HAP-1 (cell line): Measurements from ENCODE around the gene NTRK3.

Source experiments
- DNase-seq, 2 experiments: peaks; one replicate each; pipeline ENCODE4 v3.0.0-alpha.2; 2016 to 2020; ENCODE audit warnings: low spot score in 2 of 2
- H3K27me3 ChIP-seq: fragments of 250-450 bp; sonication (Bioruptor Pico); 2 replicates; pipeline ENCODE4 v1.5.1; 2020; ENCODE audit warnings: low read depth, mild to moderate bottlenecking, moderate library complexity
- H3K36me3 ChIP-seq: fragments of 250-450 bp; sonication (Bioruptor Pico); replicated peaks from 2 replicates; pipeline ENCODE4 v1.5.1; 2020; ENCODE audit warnings: mild to moderate bottlenecking
- H3K4me1 ChIP-seq: fragments of 250-450 bp; sonication (Bioruptor Pico); 2 replicates; pipeline ENCODE4 v1.5.1; 2020; ENCODE audit warnings: mild to moderate bottlenecking
- H3K4me3 ChIP-seq: fragments of 250-450 bp; sonication (Bioruptor Pico); 2 replicates; pipeline ENCODE4 v1.5.1; 2020; ENCODE audit warnings: mild to moderate bottlenecking, moderate library complexity
- H3K9me3 ChIP-seq: fragments of 250-450 bp; sonication (Bioruptor Pico); 2 replicates; pipeline ENCODE4 v1.5.1; 2020; ENCODE audit warnings: mild to moderate bottlenecking, moderate library complexity
- in situ Hi-C: fragments of 300-500 bp; cut with MboI; formaldehyde crosslinking; loops from 3 replicates; pipeline ENCODE4 v1.14.3; 2020; ENCODE audit warnings: low sequenced_read_pairs, inconsistent platforms, mixed read lengths

The NTRK3 gene

DNA sequence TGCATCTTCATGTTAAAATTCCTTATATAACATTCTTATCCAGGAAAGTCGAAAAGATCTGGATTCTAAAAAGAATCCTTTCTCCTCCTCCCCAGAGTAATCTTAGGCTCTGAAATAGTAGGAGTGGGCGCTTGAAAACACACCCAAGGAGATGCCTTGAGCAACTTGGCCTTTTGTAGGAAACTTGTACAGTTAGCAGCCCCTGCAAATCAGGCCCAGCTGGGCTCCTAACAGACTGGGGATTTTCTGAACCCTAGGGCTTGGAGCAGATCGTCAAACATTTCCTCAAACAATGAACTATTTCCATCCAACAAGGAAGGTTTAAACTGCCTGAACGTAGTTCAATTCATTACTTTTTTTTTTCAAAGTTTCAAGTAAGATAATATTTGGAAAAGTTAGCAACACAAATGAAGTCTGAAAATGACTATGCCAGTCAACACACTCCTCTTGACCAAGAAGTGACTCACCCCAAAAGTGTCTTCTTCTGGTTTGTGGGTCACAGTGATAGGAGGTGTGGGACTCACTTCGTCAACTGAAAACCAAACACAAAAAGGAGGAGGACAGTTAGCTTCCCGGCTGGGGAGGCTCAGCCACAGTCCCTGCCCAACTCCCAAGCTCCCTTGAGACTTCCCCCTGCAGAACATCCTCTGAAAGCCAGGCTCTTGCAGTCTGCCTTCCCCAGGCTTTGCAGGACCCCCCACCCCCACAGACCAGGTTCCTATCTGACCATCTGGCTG is 129.7 kb downstream of the NTRK3 start:
- in situ Hi-C loops: no loop called here
- H3K4me1 ChIP-seq: no peaks in the 10 kb centered on the region
- H3K4me3 ChIP-seq: no peak overlapping the region

DNA sequence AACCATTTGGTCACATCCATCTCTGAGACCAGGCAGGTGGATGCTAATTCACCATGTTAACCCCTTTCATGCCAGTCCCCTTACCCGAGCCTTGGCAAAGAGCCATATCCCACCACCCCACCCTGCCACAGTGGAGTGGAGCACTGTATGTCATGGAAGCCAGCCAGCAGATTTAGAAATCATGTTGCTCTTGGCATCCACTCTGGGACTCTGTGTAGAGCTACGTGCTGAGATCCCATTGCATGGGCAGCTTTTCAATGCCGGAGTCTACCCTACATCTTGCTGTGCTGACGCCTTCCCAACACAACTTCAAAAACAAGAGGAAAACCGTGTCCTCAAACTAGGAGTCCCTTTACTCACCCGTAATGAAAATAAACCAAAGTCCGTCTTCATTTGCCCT is 131.0 kb downstream of the NTRK3 start:
- H3K27me3 ChIP-seq: no peaks in the 10 kb centered on the region
- no peaks in the 10 kb centered on the region for H3K4me1 ChIP-seq
- no peak for DNase-seq
- H3K36me3 ChIP-seq: no peaks in the 10 kb centered on the region
- no peaks in the 10 kb centered on the region; the same call in 1 of the 2 replicates for H3K9me3 ChIP-seq
- no peak overlapping the region for H3K4me3 ChIP-seq
- in situ Hi-C loops: no loop called here

More for the DNA sequence above, 129.7 kb downstream of the NTRK3 start:
- H3K27me3 ChIP-seq: no peaks in the 10 kb centered on the region
- no peaks in the 10 kb centered on the region for H3K36me3 ChIP-seq
- H3K9me3 ChIP-seq: no peaks in the 10 kb centered on the region; the same call in 1 of the 2 replicates
- DNase-seq: no peak

DNA sequence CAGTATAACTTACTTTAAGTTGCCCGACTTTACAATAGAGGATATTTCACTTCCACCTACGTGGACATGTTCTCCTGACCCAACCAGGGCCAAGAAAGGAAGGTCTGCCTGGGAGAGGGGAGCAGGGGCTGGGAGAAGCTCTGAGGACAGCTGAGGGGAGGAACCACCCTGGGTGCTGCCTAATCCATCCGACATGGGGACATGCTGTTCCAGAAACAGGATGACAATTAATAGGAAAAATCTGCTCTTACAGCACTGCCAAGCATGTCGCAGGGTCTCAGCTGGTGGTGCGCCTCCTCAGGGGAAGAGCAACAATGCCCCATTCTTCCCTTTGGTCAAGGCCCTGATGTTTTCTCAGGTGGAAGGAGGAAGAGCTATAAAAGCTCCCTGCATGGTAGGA is 132.3 kb downstream of the NTRK3 start:
- Histone ChIP-seq H3K9me3 (no peaks in the 10 kb centered on the region; the same call in 1 of the 2 replicates), H3K27me3 (no peaks in the 10 kb centered on the region), H3K36me3 (no peaks in the 10 kb centered on the region), H3K4me3 (no peak overlapping the region), H3K4me1 (no peaks in the 10 kb centered on the region)
- DNase-seq: no peak
- in situ Hi-C loops: no loop called here

DNA sequence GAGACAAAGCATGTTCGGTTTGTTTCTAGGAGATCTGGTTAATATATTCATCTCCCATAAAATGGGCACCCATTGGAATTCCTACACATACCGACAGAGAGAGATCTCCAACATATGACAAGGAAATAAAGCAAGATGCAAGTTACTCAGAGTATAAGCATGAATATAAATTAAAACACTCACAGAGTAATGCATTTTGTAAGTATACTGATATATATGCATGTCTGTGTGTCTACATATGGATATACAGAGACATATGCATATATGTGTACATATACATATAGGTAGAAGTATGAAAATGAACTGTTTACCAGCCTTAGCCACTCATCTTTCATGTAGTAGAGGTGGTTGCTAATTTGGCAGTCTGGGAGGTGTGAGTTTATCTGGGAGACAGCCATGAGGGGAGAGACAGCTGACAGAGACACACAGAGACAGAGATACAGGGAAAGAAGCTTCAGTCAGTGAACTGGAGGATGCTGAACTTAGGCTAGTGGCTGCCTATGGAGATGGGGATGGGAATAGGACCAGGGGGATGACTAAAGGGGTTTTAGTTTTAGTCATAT is 134.5 kb downstream of the NTRK3 start:
- H3K4me1 ChIP-seq: no peaks in the 10 kb centered on the region
- H3K36me3 ChIP-seq: no peaks in the 10 kb centered on the region
- H3K4me3 ChIP-seq: no peak overlapping the region
- no peak for DNase-seq
- no peaks in the 10 kb centered on the region for H3K27me3 ChIP-seq
- in situ Hi-C loops: no loop called here
- H3K9me3 ChIP-seq: no peaks in the 10 kb centered on the region; the same call in 1 of the 2 replicates

DNA sequence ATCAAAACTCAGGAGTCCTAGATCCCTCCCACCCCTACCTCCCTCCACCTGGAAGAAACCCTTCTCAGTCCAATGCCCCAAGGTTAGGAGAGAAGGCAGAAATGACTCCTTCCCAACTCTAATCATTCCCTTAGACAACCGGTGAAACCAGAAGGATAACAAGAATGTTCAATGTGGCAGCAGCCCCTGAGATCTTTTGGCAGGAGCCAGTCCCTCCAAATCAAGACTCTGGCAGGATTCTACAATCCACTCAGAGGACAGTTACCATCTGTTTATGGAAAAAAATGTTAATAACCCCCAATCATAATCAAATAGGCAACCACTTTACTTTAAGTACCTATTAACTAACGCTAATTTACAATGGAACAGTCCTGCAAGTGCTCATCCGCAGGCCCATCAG is 136.5 kb downstream of the NTRK3 start:
- no peak overlapping the region for H3K4me3 ChIP-seq

DNA sequence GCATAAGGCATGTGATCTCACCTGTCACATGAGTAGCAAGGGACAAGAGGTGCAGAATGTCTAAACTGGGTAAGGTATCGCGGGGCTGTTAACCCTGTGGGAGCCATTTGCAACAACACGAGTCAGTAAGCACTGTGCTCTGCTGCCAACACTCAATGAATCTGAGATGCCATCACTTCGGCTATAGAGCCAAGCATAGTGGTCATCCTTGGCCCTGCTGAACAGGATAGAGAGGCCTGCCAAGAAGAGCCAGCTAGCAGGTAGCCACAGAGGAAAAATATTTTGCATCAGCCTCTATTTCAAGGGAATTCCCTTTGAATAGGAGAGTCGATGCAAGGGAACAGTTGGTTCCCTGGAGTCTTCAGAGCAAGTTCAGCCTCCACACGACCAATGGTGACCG is 137.8 kb downstream of the NTRK3 start:
- Histone ChIP-seq H3K4me3 (no peak overlapping the region), H3K36me3 (no peaks in the 10 kb centered on the region), H3K4me1 (no peaks in the 10 kb centered on the region), H3K9me3 (peaks cover 3% of the 10 kb centered on the region), H3K27me3 (no peaks in the 10 kb centered on the region)
- in situ Hi-C loops: no loop called here
- DNase-seq: no peak

More for the DNA sequence above, 136.5 kb downstream of the NTRK3 start:
- no peaks in the 10 kb centered on the region for H3K36me3 ChIP-seq
- H3K9me3 ChIP-seq: peaks cover 3% of the 10 kb centered on the region
- no peaks in the 10 kb centered on the region for H3K27me3 ChIP-seq
- H3K4me1 ChIP-seq: no peaks in the 10 kb centered on the region
- DNase-seq: no peak
- in situ Hi-C loops: no loop called here

DNA sequence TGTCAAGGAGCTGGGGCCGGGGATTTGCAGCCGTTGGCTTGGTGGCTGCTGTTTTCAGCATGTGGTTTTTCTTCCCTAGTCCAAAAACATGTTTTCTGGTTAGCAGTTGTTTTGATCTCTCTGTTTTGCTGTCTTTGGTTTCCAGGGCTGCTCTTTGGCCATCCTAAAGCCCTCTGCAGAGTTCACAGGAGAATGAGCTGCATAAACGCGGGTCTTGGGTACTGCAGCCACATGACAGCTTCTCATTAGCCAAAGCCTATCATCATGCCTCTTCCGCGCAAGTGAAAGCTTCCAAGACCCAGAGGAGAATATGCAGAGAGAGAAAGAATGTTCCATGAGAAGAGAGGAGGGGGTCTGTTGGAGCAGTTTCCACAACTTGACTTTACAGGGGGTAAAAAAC is 138.5 kb downstream of the NTRK3 start:
- Histone ChIP-seq H3K4me3 (no peak overlapping the region), H3K9me3 (peaks cover 3% of the 10 kb centered on the region), H3K27me3 (no peaks in the 10 kb centered on the region), H3K4me1 (no peaks in the 10 kb centered on the region), H3K36me3 (no peaks in the 10 kb centered on the region)
- DNase-seq: no peak
- in situ Hi-C loops: no loop called here

DNA sequence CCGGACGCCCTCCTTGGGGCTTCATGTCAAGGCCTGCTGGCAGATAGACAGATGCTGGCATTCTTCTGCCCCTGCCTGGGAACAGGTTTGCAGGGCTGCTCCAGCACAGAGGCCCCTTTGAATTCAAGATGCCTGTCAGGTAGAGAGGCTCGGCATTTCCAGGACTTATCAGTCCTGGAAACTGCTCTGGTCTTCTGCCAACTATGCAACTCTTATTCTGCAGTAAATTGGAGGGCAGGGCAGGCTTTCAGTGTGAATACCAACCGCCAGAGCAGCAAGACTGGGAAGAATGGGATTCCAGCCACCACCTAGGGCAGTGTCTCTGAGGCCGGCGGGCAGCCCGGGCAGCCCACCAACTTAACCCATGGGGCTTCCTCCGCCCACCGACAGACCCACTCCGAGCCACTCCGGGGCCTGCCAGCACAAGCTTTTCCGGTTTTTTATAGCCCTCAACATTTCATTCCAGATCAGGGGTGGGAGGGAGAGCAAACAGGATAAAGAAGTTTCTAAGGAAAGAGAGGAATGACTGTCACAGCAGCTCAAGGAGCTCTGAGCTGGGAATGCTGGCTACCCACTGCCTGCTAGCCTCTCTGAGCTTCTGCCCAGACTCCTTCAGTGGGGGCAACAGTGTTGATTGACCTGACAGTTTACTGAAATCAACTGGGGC is 140.9 kb downstream of the NTRK3 start:
- Histone ChIP-seq H3K36me3 (no peaks in the 10 kb centered on the region), H3K9me3 (peaks cover 3% of the 10 kb centered on the region; the same call in 1 of the 2 replicates), H3K4me3 (no peak overlapping the region), H3K4me1 (no peaks in the 10 kb centered on the region), H3K27me3 (no peaks in the 10 kb centered on the region)
- in situ Hi-C loops: no loop called here
- DNase-seq: no peak

DNA sequence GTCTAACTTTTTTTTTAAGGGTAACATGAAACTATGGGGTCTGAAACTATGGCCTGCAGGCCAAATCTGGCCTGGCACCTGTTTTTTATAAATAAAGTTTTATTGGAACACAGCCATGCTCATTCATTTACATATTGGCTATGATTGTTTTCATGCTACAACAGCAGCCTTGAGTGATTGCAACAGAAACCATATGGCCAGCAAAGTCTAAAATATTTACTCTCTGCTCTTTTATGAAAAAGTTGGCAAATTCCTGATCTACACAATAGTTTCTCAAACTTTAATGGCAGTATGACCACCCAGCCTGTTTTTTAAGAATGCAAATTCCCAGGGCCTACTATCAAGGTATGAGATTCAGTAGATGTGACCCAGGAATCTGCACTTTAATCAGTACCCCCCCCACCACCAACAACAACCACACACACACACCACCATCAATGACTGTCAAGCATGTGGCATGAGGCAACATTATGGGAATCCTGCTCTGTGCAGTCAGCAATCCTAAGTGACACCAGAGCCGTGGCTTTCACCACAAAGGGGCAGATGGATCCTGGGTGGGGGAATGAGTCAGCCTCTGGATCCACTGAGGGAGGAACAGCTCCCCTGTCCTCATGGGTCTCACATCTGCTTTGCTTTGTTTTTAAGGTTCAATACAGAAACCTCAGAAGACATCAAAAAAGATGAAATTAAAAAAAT is 142.8 kb downstream of the NTRK3 start:
- Histone ChIP-seq H3K9me3 (peaks cover 3% of the 10 kb centered on the region; the same call in 1 of the 2 replicates), H3K36me3 (no peaks in the 10 kb centered on the region), H3K4me3 (no peak overlapping the region), H3K4me1 (no peaks in the 10 kb centered on the region), H3K27me3 (no peaks in the 10 kb centered on the region)
- in situ Hi-C loops: no loop called here
- no peak for DNase-seq

DNA sequence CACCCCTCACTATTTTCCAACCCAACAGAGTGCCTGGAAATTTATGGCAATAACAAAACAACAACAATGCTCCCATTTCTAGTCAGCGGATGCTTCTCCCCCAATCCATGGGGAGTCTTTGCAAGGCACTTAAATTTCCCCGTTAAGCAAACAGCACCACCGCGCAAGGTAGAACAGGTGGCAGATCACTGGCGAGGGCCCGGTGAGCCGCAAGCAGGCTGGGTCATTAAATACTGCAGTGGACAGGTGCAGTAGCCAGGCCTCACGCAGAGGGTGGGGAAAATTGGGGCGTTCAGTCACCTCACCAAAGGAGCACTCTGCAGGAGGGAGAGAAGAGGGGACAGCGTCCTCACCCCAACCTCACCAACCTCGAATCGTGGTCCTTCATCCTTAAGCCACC is 147.5 kb downstream of the NTRK3 start:
- Histone ChIP-seq H3K4me3 (no peak overlapping the region), H3K36me3 (no peaks in the 10 kb centered on the region), H3K27me3 (no peaks in the 10 kb centered on the region), H3K9me3 (peaks cover 3% of the 10 kb centered on the region), H3K4me1 (no peaks in the 10 kb centered on the region)
- no peak for DNase-seq
- in situ Hi-C loops: no loop called here

DNA sequence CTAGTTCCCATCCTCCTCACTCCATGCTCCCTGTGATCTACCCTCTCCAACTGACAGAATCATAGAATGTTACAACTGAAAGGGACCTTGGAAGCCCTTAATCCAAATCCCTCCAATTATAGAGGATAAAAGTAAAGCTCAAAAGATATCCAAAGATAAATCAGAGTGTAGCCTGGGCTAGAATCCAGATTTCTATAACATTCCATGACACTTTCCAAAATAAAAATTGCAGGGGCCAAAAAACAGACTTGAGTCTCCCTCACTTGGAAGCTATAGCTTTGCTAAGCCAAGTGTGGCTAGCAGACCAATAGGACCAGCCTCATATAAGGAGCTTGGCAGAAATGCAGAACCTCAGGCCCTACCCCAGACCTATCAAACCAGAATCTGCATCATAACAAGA is 148.1 kb downstream of the NTRK3 start:
- Histone ChIP-seq H3K4me1 (no peaks in the 10 kb centered on the region), H3K27me3 (no peaks in the 10 kb centered on the region), H3K36me3 (no peaks in the 10 kb centered on the region), H3K4me3 (no peak overlapping the region), H3K9me3 (peaks cover 4% of the 10 kb centered on the region)
- in situ Hi-C loops: no loop called here
- DNase-seq: no peak

DNA sequence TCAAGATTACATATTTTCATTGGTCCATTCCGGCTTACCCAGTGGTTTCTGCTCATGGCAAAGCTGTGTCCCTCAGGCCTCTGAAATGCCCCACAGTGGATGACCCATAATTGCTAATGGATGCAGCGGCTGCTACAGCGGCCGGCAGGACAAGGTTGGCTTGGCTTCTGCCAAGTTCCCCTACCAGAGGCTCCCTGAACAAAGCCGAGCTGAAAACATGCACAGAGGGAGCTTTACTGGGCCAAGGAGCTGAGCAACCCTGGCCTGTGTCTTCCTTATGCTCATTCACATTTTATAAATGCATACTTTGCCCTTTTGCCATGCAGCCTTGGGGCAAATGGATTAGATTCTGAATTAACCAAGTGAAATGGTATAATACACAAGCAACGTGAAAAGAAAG is 150.5 kb downstream of the NTRK3 start:
- H3K36me3 ChIP-seq: no peaks in the 10 kb centered on the region
- in situ Hi-C loops: no loop called here
- no peaks in the 10 kb centered on the region for H3K4me1 ChIP-seq
- peaks cover 4% of the 10 kb centered on the region for H3K9me3 ChIP-seq
- no peak overlapping the region for H3K4me3 ChIP-seq
- no peak for DNase-seq
- H3K27me3 ChIP-seq: no peaks in the 10 kb centered on the region

DNA sequence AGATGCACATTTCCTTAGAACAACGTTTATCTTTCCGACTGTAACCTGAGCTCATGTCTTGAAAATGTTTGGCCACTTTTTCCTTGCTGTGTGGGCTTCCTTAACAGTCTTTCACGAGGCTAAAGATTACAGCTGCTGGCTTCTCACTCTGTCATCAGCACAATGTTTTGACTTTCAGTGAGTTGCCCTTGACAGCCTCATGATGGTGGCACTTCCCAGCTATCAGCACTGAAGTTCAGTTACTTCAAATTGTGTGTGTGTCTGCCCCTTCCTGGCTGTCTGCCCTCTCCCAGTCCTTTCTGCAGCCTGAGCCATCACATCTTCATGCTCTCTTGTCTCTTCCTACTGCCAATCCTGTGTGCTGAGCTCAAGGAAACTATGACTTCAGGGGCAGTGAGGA is 152.2 kb downstream of the NTRK3 start:
- in situ Hi-C loops: no loop called here

DNA sequence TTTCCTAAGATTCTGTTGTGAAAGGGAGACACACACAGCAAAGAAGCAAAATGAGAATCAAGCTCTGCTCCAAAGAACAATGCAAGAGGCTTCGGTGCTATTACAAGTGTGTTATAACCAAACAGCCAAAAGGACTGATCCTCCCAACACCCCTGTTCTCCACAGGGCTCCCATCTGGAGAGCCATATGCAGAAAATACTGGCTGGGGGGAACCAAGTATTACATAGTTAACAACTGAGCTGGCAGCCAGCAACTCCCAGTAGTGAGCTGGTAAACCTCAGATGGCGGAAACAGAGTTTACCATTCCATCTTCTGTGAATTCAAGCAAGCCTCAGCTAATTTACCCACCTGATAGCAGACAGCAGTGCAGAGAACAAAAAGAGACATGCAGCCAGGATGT is 156.4 kb downstream of the NTRK3 start:
- no peaks in the 10 kb centered on the region for H3K36me3 ChIP-seq
- H3K9me3 ChIP-seq: peaks cover 4% of the 10 kb centered on the region
- no peak for DNase-seq
- H3K4me3 ChIP-seq: no peak overlapping the region
- in situ Hi-C loops: no loop called here
- H3K27me3 ChIP-seq: no peaks in the 10 kb centered on the region
- H3K4me1 ChIP-seq: no peaks in the 10 kb centered on the region

More for the DNA sequence above, 152.2 kb downstream of the NTRK3 start:
- peaks cover 4% of the 10 kb centered on the region for H3K9me3 ChIP-seq
- no peaks in the 10 kb centered on the region for H3K4me1 ChIP-seq
- no peak overlapping the region for H3K4me3 ChIP-seq
- H3K27me3 ChIP-seq: no peaks in the 10 kb centered on the region
- no peak for DNase-seq
- no peaks in the 10 kb centered on the region for H3K36me3 ChIP-seq
